A549 (cell line): ENCODE results near the gene GLIS1. TPM values are rescaled to one million over a fixed set of nuclear protein-coding genes. Genes with fewer than 3 reads are reported as not detected.
"Not testable (repeated sequence)": the region's sequence is repeated elsewhere in the genome, so short reads cannot be mapped to it uniquely, and the experiment has no call there.

ENCODE experiments used
- ATAC-seq, 2 experiments: fragments of 200-7000 bp in 1 of 2; fragments of >200 bp in 1 of 2; cut with Nextera tagmentation in 1 of 2; cut with Tn5 transposase in 1 of 2; 3 replicates each; pipeline versions ENCODE4 v1.8.0 to v1.9.1; 2018 to 2020; ENCODE audit warnings: mild to moderate bottlenecking in 1 of 2, moderate library complexity in 1 of 2
- CTCF ChIA-PET: fragments of 300-600 bp; sonication (Branson Sonifier 250); formaldehyde crosslinking; extraction: SDS; loops from one replicate; lab custom pipeline; 2021; ENCODE audit warnings: antibody characterized with exemption, inconsistent platforms; lab: Yijun Ruan, JAX
- POLR2A ChIA-PET: fragments of 350-600 bp; formaldehyde crosslinking; extraction: SDS; loops from one replicate; lab custom pipeline; 2021; ENCODE audit warnings: antibody characterized with exemption, inconsistent platforms; lab: Yijun Ruan, JAX
- DNase-seq, 2 experiments: peaks; one replicate each; pipeline versions ENCODE4 v3.0.0 to v3.0.0-alpha.2; 2011 to 2016; ENCODE audit warnings: low read depth in 1 of 2, low spot score in 1 of 2
- FAIRE-seq: peaks from 2 replicates; lab custom pipeline; 2011; peaks lifted over from hg19 to GRCh38; lab: Jason Lieb, UNC
- H3K27ac ChIP-seq, 2 experiments: fragments of >200 bp; sonication (Bioruptor Twin); formaldehyde crosslinking; 3 replicates each; pipeline ENCODE4 v1.5.1; 2016 to 2017
- H3K4me1 ChIP-seq: fragments of >200 bp; sonication (Bioruptor Twin); formaldehyde crosslinking; 3 replicates; pipeline ENCODE4 v1.6.1; 2016
- H3K4me2 ChIP-seq: fragments of >200 bp; sonication (Bioruptor Twin); formaldehyde crosslinking; 3 replicates; pipeline ENCODE4 v1.6.1; 2016
- H3K4me3 ChIP-seq: fragments of >200 bp; sonication (Bioruptor Twin); formaldehyde crosslinking; 3 replicates; pipeline ENCODE4 v1.5.1; 2016
- H3K9me3 ChIP-seq: fragments of >200 bp; sonication (Bioruptor Twin); formaldehyde crosslinking; 3 replicates; pipeline ENCODE4 v1.6.1; 2016
- CBX2 ChIP-seq: fragments of 200-600 bp; sonication (generic); IDR thresholded peaks from 2 replicates; pipeline ENCODE4 v1.6.1; 2016; ENCODE audit warnings: low read depth, mild to moderate bottlenecking, borderline replicate concordance
- CEBPB ChIP-seq, 2 experiments: fragments of >200 bp in 1 of 2; sonication (Bioruptor Twin) in 1 of 2; formaldehyde crosslinking in 1 of 2; IDR thresholded peaks; 2 replicates each; pipeline ENCODE4 v1.6.1; 2012 to 2016
- CHD4 ChIP-seq: fragments of 200-600 bp; sonication (generic); IDR thresholded peaks from 2 replicates; pipeline ENCODE4 v1.6.1; 2016; ENCODE audit warnings: antibody characterized with exemption, mild to moderate bottlenecking, borderline replicate concordance
- EHMT2 ChIP-seq: fragments of 200-600 bp; sonication (generic); IDR thresholded peaks from 2 replicates; pipeline ENCODE4 v1.6.1; 2016; ENCODE audit warnings: antibody characterized with exemption, low read depth, mild to moderate bottlenecking, moderate library complexity
- FOSB ChIP-seq: fragments of 250-450 bp; sonication (Bioruptor Pico); IDR thresholded peaks from 2 replicates; pipeline ENCODE4 v1.5.0; 2020; ENCODE audit warnings: mild to moderate bottlenecking, moderate library complexity
- GATA3 ChIP-seq: IDR thresholded peaks from 2 replicates; pipeline ENCODE4 v1.6.1; 2012; ENCODE audit warnings: borderline replicate concordance
- HES2 ChIP-seq: fragments of >200 bp; sonication (Bioruptor Twin); formaldehyde crosslinking; IDR thresholded peaks from 2 replicates; pipeline ENCODE4 v1.6.1; 2016
- JUNB ChIP-seq: fragments of >200 bp; sonication (Bioruptor Twin); formaldehyde crosslinking; IDR thresholded peaks from 2 replicates; pipeline ENCODE4 v1.6.1; 2016
- MAZ ChIP-seq: fragments of 150-350 bp; IDR thresholded peaks from 2 replicates; pipeline ENCODE4 v1.6.1; 2014; ENCODE audit warnings: antibody characterized with exemption, low read depth, low read length, borderline replicate concordance
- MYC ChIP-seq: IDR thresholded peaks from 2 replicates; pipeline ENCODE4 v1.6.1; 2012; ENCODE audit warnings: mild to moderate bottlenecking, inconsistent platforms, low read length, improper control_type of control experiment, borderline replicate concordance
- NPAS2 ChIP-seq: fragments of 250-450 bp; sonication (Bioruptor Pico); IDR thresholded peaks from 2 replicates; pipeline ENCODE4 v1.8.0; 2022; ENCODE audit warnings: mild to moderate bottlenecking, moderate library complexity, borderline replicate concordance
- RNF2 ChIP-seq: fragments of 200-600 bp; sonication (generic); IDR thresholded peaks from 2 replicates; pipeline ENCODE4 v1.6.1; 2016; ENCODE audit warnings: low read depth, mild to moderate bottlenecking, antibody characterized with exemption, moderate library complexity, borderline replicate concordance
- SMC3 ChIP-seq: fragments of >200 bp; sonication (Bioruptor Twin); formaldehyde crosslinking; IDR thresholded peaks from 3 replicates; pipeline ENCODE4 v1.6.1; 2018; ENCODE audit warnings: inconsistent platforms
- TFCP2L1 ChIP-seq: fragments of 250-450 bp; sonication (Bioruptor Pico); IDR thresholded peaks from 2 replicates; pipeline ENCODE4 v1.5.0; 2021; ENCODE audit warnings: mild to moderate bottlenecking
- WGBS: methylation state at CpG from one replicate; pipeline ENCODE4 v1.1.6; 2017; ENCODE audit errors: missing lambda C conversion rate; 5-methylcytosine and 5-hydroxymethylcytosine counted together
- polyA plus RNA-seq, 4 experiments: library from polyadenylated mRNA; depleted of rRNA in 3 of 4; stranded (reverse); fragments of >200 nt; fragmentation: RNase III in 1 of 4; extraction: RNeasy Plus Mini Kit Qiagen cat#74134 plus additional on column Dnase treatment in 1 of 4; gene quantifications; 2 replicates in 3 of 4; 3 replicates in 1 of 4; pipeline ENCODE4 v1.2.3, GENCODE V29; 2011 to 2017

GLIS1 gene
- polyA plus RNA-seq, 2 of the 4 experiments (the other 2 are of a cell fraction) = 0.04 TPM; not detected in 1

DNA sequence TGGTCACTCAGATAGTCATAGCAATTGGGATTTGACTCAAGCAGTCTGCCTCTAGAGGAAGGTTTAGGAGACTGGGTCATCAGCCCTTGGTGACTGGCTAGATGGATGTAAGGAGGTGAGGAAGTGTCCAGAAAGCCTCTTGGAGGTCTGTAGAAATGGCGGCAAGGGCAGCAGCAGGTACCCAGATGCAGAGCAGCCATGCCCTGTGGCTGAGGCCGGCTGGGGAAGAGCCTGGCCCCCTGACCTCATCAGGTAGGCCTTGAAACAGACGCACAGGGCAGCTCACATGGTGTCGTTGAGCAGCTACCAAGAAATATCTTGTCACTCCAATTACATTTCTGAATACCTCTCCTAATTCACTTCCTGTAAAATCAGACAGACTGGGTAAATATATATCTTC is 181.6 kb downstream of the GLIS1 start:
- ChIA-PET POLR2A (no interaction called here), CTCF (no interaction called here)
- H3K27ac ChIP-seq = no peak overlapping the region
- ATAC-seq (no peak), FAIRE-seq (no peak), DNase-seq (no peak)
- TF ChIP-seq CHD4 = no peak
- TF ChIP-seq CBX2 = no peak
- no peak for TF ChIP-seq RNF2
- TF ChIP-seq CEBPB (IDR thresholded peaks at IDR 0.05) = no peak
- TF ChIP-seq SMC3 = no peak
- no peak for TF ChIP-seq HES2
- no peak for TF ChIP-seq EHMT2
- TF ChIP-seq JUNB = no peak
- H3K4me1 ChIP-seq = no peaks in the 10 kb centered on the region
- H3K4me2 ChIP-seq = no peak overlapping the region
- 69% methylated on average over 4 of the region's 4 CpGs for WGBS
- H3K9me3 ChIP-seq = no peaks in the 10 kb centered on the region
- H3K4me3 ChIP-seq = no peak overlapping the region

GRCh38 chr1:53556657-53557227 is 182.2 kb downstream of the GLIS1 start:
- TF ChIP-seq MAZ = no peak
- TF ChIP-seq MYC = no peak
- TF ChIP-seq TFCP2L1 (CRISPR knock-in tag) = no peak
- no peak for TF ChIP-seq FOSB (CRISPR knock-in tag)
- no peak for TF ChIP-seq NPAS2 (CRISPR knock-in tag)
- no peak for TF ChIP-seq GATA3
- no peak for TF ChIP-seq EHMT2
- ChIA-PET POLR2A (no interaction called here), CTCF (no interaction called here)
- no peak for FAIRE-seq
- Histone ChIP-seq H3K4me1 (no peaks in the 10 kb centered on the region), H3K4me2 (no peak overlapping the region), H3K4me3 (no peak overlapping the region), H3K27ac (no peak overlapping the region), H3K9me3 (no peaks in the 10 kb centered on the region)
- WGBS = 71% methylated on average over 3 of the region's 3 CpGs
- no peak for DNase-seq
- ATAC-seq = no peak

- CTCF ChIA-PET, H3K9me3 ChIP-seq: not testable (repeated sequence)
Measured at GRCh38 chr1:53555620-53556326, 183.2 kb downstream of the GLIS1 start.

GRCh38 chr1:53554592-53555305 is 184.2 kb downstream of the GLIS1 start:
- POLR2A ChIA-PET = no interaction called here
- ATAC-seq = no peak
- CTCF ChIA-PET = no interaction called here
- no peak for TF ChIP-seq MAZ
- no peaks in the 10 kb centered on the region for H3K9me3 ChIP-seq
- no peaks in the 10 kb centered on the region for H3K4me1 ChIP-seq
- no peak overlapping the region for H3K27ac ChIP-seq
- FAIRE-seq = no peak
- H3K4me3 ChIP-seq = no peak overlapping the region
- no peak overlapping the region for H3K4me2 ChIP-seq
- WGBS = 82% methylated on average over 7 of the region's 11 CpGs
- DNase-seq = no peak

More at GRCh38 chr1:53555620-53556326, 183.2 kb downstream of the GLIS1 start:
- POLR2A ChIA-PET, ATAC-seq, FAIRE-seq, H3K4me2 ChIP-seq, H3K27ac ChIP-seq, H3K4me1 ChIP-seq, H3K4me3 ChIP-seq, DNase-seq: not testable (repeated sequence)
- 86% methylated on average over 2 of the region's 2 CpGs for WGBS
